ENCODE results near the gene DOK5.

DNA sequence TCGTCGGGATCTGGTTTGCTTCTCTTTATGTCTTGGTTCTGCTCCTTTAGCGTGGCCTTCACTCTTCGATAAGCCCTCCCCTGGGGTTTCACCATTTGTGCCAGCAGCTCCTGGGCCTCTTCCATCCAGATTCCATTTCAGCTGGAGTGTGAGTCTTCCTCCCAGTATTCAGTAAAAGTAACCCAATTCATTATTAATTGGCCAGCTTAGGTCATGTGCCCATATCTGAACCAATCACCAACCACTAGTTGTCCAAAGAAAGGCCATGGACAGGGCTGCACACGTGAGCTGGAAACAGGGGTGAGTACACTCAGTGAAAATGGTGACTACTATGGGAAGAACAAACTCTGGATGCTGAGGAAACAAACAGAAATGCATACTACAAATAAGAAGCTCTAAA is 2.8 kb upstream of the DOK5 start:
- TF ChIP-seq, protein P1, sequence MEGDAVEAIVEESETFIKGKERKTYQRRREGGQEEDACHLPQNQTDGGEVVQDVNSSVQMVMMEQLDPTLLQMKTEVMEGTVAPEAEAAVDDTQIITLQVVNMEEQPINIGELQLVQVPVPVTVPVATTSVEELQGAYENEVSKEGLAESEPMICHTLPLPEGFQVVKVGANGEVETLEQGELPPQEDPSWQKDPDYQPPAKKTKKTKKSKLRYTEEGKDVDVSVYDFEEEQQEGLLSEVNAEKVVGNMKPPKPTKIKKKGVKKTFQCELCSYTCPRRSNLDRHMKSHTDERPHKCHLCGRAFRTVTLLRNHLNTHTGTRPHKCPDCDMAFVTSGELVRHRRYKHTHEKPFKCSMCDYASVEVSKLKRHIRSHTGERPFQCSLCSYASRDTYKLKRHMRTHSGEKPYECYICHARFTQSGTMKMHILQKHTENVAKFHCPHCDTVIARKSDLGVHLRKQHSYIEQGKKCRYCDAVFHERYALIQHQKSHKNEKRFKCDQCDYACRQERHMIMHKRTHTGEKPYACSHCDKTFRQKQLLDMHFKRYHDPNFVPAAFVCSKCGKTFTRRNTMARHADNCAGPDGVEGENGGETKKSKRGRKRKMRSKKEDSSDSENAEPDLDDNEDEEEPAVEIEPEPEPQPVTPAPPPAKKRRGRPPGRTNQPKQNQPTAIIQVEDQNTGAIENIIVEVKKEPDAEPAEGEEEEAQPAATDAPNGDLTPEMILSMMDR (IDR thresholded peaks at IDR 0.05), result no peak
- TF ChIP-seq POLR2A (IDR thresholded peaks at IDR 0.05), result no peak

Data from adrenal gland (tissue), 5 donors.